ENCODE measurements around the gene EPC2.

GRCh38 chr2:148716378-148716920, 71.9 kb downstream of the EPC2 start:
- TF ChIP-seq POLR2A (IDR thresholded peaks at IDR 0.05; ENCODE audit: extremely low read depth, insufficient read length) (no peak), CTCF (IDR thresholded peaks at IDR 0.05; ENCODE audit: low read depth, low read length) (no peak), MYC (IDR thresholded peaks at IDR 0.05; ENCODE audit: low read depth, low read length) (no peak)
